HL-60 (cell line): Measurements from ENCODE around the gene EGFR.

Source experiments
- DNase-seq, 2 experiments: peaks; one replicate each; pipeline ENCODE4 v3.0.0-alpha.2; 2010 to 2020; ENCODE audit warnings: low read depth in 1 of 2, low spot score in 1 of 2
- H3K27ac ChIP-seq: fragments of 250-450 bp; sonication (Bioruptor Pico); replicated peaks from 2 replicates; pipeline ENCODE4 v1.5.1; 2020; ENCODE audit warnings: mild to moderate bottlenecking, moderate library complexity
- H3K27me3 ChIP-seq: fragments of 250-450 bp; sonication (Bioruptor Pico); 2 replicates; pipeline ENCODE4 v1.5.1; 2021; ENCODE audit warnings: mild to moderate bottlenecking, moderate library complexity; ENCODE audit not compliant: insufficient read depth, poor library complexity, severe bottlenecking
- H3K4me3 ChIP-seq: replicated peaks from 2 replicates; pipeline ENCODE4 v1.5.1; 2011; ENCODE audit warnings: mild to moderate bottlenecking, control low read depth, low read length; ENCODE audit not compliant: insufficient read depth
- GABPA ChIP-seq: IDR thresholded peaks from 2 replicates; pipeline ENCODE4 v1.6.1; 2012; ENCODE audit warnings: low read depth
- POLR2AphosphoS5 ChIP-seq: IDR thresholded peaks from 2 replicates; pipeline ENCODE4 v1.6.1; 2012; ENCODE audit warnings: low read depth
- SPI1 ChIP-seq: IDR thresholded peaks from 2 replicates; pipeline ENCODE4 v1.6.1; 2012; ENCODE audit warnings: low read depth, mild to moderate bottlenecking, borderline replicate concordance
- TF ChIP-seq, protein P1 (sequence below): IDR thresholded peaks from one replicate; pipeline ENCODE4 v1.5.1; 2011; ENCODE audit warnings: low read length, control low read depth, inconsistent platforms; ENCODE audit not compliant: insufficient read depth
- TF ChIP-seq, protein P2 (sequence below): IDR thresholded peaks from 2 replicates; pipeline ENCODE4 v1.6.1; 2012; ENCODE audit warnings: low read depth; ENCODE audit not compliant: insufficient replicate concordance

Gene EGFR

DNA sequence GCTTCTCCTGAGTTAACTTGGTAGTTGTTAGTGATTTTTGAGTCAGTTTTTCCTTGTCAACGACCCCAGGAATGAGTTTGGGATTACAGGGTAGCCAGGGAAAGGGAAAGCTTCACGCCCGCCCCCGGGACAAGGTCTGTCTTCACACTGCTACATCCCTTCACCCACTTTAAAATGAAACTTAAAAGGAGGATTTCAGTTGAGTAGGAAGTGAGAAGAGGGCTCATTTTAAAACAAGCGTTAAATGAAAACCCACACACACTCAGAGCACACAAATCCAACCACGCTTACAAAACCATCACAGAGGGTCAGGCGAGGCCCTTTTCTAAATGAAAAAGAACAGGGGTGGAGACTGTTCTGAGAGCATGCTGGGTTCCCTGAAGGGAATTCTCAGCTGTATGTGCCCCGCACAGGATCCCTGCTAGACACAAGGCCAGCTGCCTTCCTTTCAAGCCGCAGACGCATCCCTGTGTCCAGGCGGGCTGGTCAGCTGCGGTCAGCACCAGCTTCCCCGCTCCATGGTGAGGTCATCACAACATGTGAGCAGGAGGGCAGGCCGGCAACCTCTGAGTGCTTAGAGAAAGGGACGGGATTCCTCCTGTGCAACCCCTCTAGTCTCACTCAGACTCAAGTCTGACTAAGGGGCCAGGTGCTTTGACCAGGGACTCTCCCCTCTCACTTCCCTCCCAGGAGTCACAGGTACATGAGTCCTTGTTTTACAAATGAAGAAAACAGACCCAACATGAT is 111.8 kb downstream of the EGFR start:
- H3K27ac ChIP-seq = no peak overlapping the region
- H3K4me3 ChIP-seq = no peak overlapping the region
- no peaks in the 10 kb centered on the region for H3K27me3 ChIP-seq
- no peak for TF ChIP-seq GABPA
- TF ChIP-seq, protein P1, sequence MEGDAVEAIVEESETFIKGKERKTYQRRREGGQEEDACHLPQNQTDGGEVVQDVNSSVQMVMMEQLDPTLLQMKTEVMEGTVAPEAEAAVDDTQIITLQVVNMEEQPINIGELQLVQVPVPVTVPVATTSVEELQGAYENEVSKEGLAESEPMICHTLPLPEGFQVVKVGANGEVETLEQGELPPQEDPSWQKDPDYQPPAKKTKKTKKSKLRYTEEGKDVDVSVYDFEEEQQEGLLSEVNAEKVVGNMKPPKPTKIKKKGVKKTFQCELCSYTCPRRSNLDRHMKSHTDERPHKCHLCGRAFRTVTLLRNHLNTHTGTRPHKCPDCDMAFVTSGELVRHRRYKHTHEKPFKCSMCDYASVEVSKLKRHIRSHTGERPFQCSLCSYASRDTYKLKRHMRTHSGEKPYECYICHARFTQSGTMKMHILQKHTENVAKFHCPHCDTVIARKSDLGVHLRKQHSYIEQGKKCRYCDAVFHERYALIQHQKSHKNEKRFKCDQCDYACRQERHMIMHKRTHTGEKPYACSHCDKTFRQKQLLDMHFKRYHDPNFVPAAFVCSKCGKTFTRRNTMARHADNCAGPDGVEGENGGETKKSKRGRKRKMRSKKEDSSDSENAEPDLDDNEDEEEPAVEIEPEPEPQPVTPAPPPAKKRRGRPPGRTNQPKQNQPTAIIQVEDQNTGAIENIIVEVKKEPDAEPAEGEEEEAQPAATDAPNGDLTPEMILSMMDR = no peak
- no peak for TF ChIP-seq SPI1
- TF ChIP-seq POLR2AphosphoS5 = no peak
- TF ChIP-seq, protein P2, sequence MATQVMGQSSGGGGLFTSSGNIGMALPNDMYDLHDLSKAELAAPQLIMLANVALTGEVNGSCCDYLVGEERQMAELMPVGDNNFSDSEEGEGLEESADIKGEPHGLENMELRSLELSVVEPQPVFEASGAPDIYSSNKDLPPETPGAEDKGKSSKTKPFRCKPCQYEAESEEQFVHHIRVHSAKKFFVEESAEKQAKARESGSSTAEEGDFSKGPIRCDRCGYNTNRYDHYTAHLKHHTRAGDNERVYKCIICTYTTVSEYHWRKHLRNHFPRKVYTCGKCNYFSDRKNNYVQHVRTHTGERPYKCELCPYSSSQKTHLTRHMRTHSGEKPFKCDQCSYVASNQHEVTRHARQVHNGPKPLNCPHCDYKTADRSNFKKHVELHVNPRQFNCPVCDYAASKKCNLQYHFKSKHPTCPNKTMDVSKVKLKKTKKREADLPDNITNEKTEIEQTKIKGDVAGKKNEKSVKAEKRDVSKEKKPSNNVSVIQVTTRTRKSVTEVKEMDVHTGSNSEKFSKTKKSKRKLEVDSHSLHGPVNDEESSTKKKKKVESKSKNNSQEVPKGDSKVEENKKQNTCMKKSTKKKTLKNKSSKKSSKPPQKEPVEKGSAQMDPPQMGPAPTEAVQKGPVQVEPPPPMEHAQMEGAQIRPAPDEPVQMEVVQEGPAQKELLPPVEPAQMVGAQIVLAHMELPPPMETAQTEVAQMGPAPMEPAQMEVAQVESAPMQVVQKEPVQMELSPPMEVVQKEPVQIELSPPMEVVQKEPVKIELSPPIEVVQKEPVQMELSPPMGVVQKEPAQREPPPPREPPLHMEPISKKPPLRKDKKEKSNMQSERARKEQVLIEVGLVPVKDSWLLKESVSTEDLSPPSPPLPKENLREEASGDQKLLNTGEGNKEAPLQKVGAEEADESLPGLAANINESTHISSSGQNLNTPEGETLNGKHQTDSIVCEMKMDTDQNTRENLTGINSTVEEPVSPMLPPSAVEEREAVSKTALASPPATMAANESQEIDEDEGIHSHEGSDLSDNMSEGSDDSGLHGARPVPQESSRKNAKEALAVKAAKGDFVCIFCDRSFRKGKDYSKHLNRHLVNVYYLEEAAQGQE = no peak
- no peak for DNase-seq

DNA sequence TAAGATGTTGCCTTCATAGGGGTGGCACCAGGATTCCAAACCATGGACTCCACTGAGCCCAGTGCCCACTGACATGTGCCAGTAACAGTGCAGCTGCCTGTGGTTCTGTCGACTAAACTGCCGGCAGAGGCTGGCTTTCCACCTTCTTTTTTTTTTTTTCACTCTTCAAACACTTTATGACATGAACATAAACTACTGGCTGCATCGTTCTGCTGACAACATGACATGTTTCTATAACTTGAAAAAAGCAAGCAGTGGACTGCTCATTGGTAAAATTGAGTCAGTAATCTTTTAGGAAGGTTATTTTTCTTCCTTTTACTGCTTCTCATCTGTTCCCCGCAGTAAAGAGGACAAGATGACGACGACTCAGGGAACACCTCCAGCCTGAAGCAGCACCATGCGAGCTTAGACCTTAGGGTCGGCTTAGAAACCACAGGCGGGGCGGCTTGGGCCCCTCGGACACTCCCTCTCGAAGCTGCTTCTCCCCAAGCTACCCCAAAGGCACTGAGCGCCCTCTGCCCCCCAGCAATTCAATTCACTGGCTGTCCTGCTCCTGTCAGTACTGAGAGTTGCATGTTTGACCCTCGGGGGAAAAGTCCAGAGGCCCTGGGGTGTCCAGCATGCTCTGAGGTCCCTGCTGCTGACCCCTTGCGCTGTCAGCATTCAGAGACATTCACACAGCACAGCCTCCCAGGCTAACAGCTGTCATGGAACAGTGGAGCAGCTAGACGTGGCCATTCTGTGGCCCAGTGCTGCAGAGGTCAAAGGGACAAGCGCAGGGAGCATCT is 112.5 kb downstream of the EGFR start:
- Histone ChIP-seq H3K27me3 (no peaks in the 10 kb centered on the region), H3K27ac (no peak overlapping the region), H3K4me3 (no peak overlapping the region)
- DNase-seq = no peak
- TF ChIP-seq SPI1 = no peak
- TF ChIP-seq POLR2AphosphoS5 = no peak

DNA sequence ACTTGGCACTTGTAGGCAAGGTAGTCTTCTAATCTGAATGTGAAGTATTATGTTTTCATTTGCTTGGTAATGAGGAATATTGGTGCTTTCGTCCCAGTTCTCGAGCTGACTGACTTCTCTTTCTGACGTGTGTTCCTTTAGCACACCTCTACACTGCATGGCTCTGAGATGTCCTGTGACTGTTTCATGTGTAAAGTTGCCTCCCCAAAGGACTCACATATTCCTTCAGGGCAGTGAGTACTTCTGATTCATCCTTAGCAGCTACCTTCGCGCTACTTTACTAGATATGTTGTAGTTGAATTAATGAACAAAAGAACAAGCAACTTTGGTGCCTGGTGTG is 113.7 kb downstream of the EGFR start:
- Histone ChIP-seq H3K27me3 (no peaks in the 10 kb centered on the region), H3K4me3 (no peak overlapping the region), H3K27ac (no peak overlapping the region)
- no peak for DNase-seq
- TF ChIP-seq, protein P2 = no peak

DNA sequence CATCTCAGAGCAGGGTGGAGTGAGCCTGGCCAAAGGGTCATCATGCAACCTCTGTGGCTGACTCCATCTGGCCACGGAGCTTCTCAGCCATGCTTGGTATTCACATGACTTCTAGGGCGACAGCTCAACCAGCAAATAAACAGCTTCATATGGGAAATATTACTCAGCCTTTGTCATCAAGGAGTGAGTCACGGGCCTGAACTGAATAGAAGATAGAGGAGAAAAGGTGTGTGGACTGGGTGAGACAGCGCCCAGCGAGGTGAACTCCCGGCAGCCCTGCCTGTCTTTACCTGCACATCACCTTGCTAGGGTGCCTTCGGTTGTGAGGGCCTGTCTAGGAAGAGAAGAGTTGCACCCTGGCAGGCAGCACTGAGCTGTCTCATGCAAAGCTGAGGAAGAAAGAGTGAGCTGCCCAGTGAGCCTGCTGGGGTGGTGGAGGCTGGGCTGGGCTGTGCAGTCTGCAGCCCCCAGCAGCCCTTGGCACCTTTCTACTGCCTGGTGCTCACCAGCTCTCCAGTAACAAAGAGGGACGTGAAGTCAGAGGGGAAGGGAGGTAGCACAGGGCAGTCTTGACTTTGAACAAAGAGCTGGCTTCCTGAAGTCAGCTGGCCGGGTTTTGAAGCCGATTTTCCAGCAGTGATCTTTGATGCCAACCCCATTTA is 114.2 kb downstream of the EGFR start:
- Histone ChIP-seq H3K27me3 (no peaks in the 10 kb centered on the region), H3K4me3 (no peak overlapping the region), H3K27ac (no peak overlapping the region)
- no peak for DNase-seq
- TF ChIP-seq, protein P2 = no peak
- TF ChIP-seq, protein P1 = no peak
- no peak for TF ChIP-seq SPI1
- no peak for TF ChIP-seq GABPA
- no peak for TF ChIP-seq POLR2AphosphoS5
